IPS-18a (cell line): ENCODE results near the gene PDLIM7.

Experiments
- H3K27ac ChIP-seq: one replicate; pipeline ENCODE4 v1.5.1; 2013; ENCODE audit warnings: low read length
- H3K27me3 ChIP-seq: one replicate; pipeline ENCODE4 v1.6.1; 2013; ENCODE audit warnings: mild to moderate bottlenecking, low read length; ENCODE audit not compliant: control insufficient read depth, insufficient read depth
- H3K36me3 ChIP-seq: one replicate; pipeline ENCODE4 v1.6.1; 2013; ENCODE audit warnings: low read depth, low read length; ENCODE audit not compliant: control insufficient read depth
- H3K4me1 ChIP-seq: one replicate; pipeline ENCODE4 v1.6.1; 2013; ENCODE audit warnings: low read depth, low read length; ENCODE audit not compliant: control insufficient read depth
- H3K4me3 ChIP-seq: one replicate; pipeline ENCODE4 v1.5.1; 2013; ENCODE audit warnings: low read length
- H3K9ac ChIP-seq: one replicate; pipeline ENCODE4 v1.6.1; 2013; ENCODE audit warnings: mild to moderate bottlenecking, low read length, moderate library complexity
- H3K9me3 ChIP-seq: one replicate; pipeline ENCODE4 v1.6.1; 2013; ENCODE audit warnings: low read depth, low read length; ENCODE audit not compliant: control insufficient read depth

The PDLIM7 gene

GRCh38 chr5:177439518-177440053, 57.8 kb downstream of the PDLIM7 start:
- Histone ChIP-seq H3K4me1 (peaks cover 3% of the 10 kb centered on the region), H3K4me3 (no peak overlapping the region), H3K9ac (no peak overlapping the region), H3K9me3 (no peaks in the 10 kb centered on the region), H3K27ac (no peak overlapping the region), H3K27me3 (no peaks in the 10 kb centered on the region), H3K36me3 (peaks cover 12% of the 10 kb centered on the region)

GRCh38 chr5:177438468-177438867, 58.9 kb downstream of the PDLIM7 start:
- H3K27me3 ChIP-seq = no peaks in the 10 kb centered on the region
- H3K27ac ChIP-seq = no peak overlapping the region
- peaks cover 22% of the 10 kb centered on the region for H3K36me3 ChIP-seq

GRCh38 chr5:177437623-177438022, 59.8 kb downstream of the PDLIM7 start:
- no peaks in the 10 kb centered on the region for H3K27me3 ChIP-seq
- H3K27ac ChIP-seq = no peak overlapping the region
- no peaks in the 10 kb centered on the region for H3K9me3 ChIP-seq
- no peak overlapping the region for H3K4me3 ChIP-seq
- no peak overlapping the region for H3K9ac ChIP-seq
- peaks cover 3% of the 10 kb centered on the region for H3K4me1 ChIP-seq
- H3K36me3 ChIP-seq = peaks cover 31% of the 10 kb centered on the region

More at GRCh38 chr5:177438468-177438867, 58.9 kb downstream of the PDLIM7 start:
- Histone ChIP-seq H3K9ac (no peak overlapping the region), H3K4me3 (no peak overlapping the region), H3K9me3 (no peaks in the 10 kb centered on the region), H3K4me1 (peaks cover 3% of the 10 kb centered on the region)

- Histone ChIP-seq H3K27ac (no peak overlapping the region), H3K4me3 (no peak overlapping the region), H3K9ac (no peak overlapping the region), H3K9me3 (no peaks in the 10 kb centered on the region), H3K4me1 (peaks cover 3% of the 10 kb centered on the region), H3K36me3 (peaks cover 34% of the 10 kb centered on the region), H3K27me3 (no peaks in the 10 kb centered on the region)
Observed at GRCh38 chr5:177435847-177436536, 61.4 kb downstream of the PDLIM7 start.

- H3K27ac ChIP-seq = no peak overlapping the region
- no peaks in the 10 kb centered on the region for H3K27me3 ChIP-seq
- H3K9me3 ChIP-seq = no peaks in the 10 kb centered on the region
- H3K36me3 ChIP-seq = peaks cover 34% of the 10 kb centered on the region
- no peak overlapping the region for H3K4me3 ChIP-seq
- no peak overlapping the region for H3K9ac ChIP-seq
- H3K4me1 ChIP-seq = peaks cover 3% of the 10 kb centered on the region
Observed at GRCh38 chr5:177434942-177435738, 62.3 kb downstream of the PDLIM7 start.

- Histone ChIP-seq H3K4me1 (no peaks in the 10 kb centered on the region), H3K4me3 (no peak overlapping the region), H3K36me3 (peaks cover 34% of the 10 kb centered on the region), H3K9me3 (no peaks in the 10 kb centered on the region), H3K27me3 (no peaks in the 10 kb centered on the region), H3K9ac (no peak overlapping the region), H3K27ac (no peak overlapping the region)
Observed at GRCh38 chr5:177434437-177434836, 63.0 kb downstream of the PDLIM7 start.

- Histone ChIP-seq H3K4me1 (no peaks in the 10 kb centered on the region), H3K36me3 (peaks cover 34% of the 10 kb centered on the region), H3K9ac (no peak overlapping the region), H3K4me3 (no peak overlapping the region), H3K27me3 (no peaks in the 10 kb centered on the region), H3K27ac (no peak overlapping the region), H3K9me3 (no peaks in the 10 kb centered on the region)
Observed at GRCh38 chr5:177433658-177434217, 63.7 kb downstream of the PDLIM7 start.
